HepG2 (cell line): Measurements from ENCODE around the gene CEP120. TPM values are rescaled to one million over a fixed set of nuclear protein-coding genes. Genes with fewer than 3 reads are reported as not detected.

ENCODE experiments used
- KDM3A ChIP-seq: IDR thresholded peaks from 2 replicates; pipeline ENCODE4 v1.6.1; 2018; ENCODE audit warnings: low read depth, missing compliant biosample characterization
- NAIF1 ChIP-seq: sonication (generic); formaldehyde crosslinking; IDR thresholded peaks from 2 replicates; pipeline ENCODE4 v1.5.0; 2020; ENCODE audit warnings: mild to moderate bottlenecking, missing genetic modification reagents, borderline replicate concordance
- PCBP1 ChIP-seq: fragments of 200-400 bp; formaldehyde crosslinking; IDR thresholded peaks from 2 replicates; pipeline ENCODE4 v1.6.1; 2017; ENCODE audit warnings: mild to moderate bottlenecking, low read depth, low read length, borderline replicate concordance
- SKI ChIP-seq: fragments of 450-650 bp; IDR thresholded peaks from one replicate; pipeline ENCODE4 v1.6.1; 2018; ENCODE audit warnings: mild to moderate bottlenecking; ENCODE audit not compliant: partially characterized antibody
- ZNF343 ChIP-seq: sonication (generic); formaldehyde crosslinking; IDR thresholded peaks from 2 replicates; pipeline ENCODE4 v1.4.0; 2020; ENCODE audit warnings: mild to moderate bottlenecking, missing genetic modification reagents
- polyA plus RNA-seq, 8 experiments: library from polyadenylated mRNA; depleted of rRNA in 3 of 8; stranded (reverse) in 7 of 8; unstranded in 1 of 8; fragments of >200 nt; fragmentation: Illumina TruSeq in 4 of 8; extraction: Trizol in 4 of 8; gene quantifications; 2 replicates each; pipeline versions ENCODE4 v1.2.1 to v1.2.3, GENCODE V29; 2011 to 2016; ENCODE audit warnings: low read depth in 4 of 8, missing spikeins in 1 of 8, mixed read lengths in 1 of 8; ENCODE audit not compliant: insufficient read depth in 1 of 8
- total RNA-seq, 5 experiments: library from RNA; depleted of rRNA; stranded (reverse); fragments of >200 nt; fragmentation: Illumina TruSeq; extraction: Trizol; gene quantifications; 2 replicates each; pipeline ENCODE4 v1.2.3, GENCODE V29; 2016; ENCODE audit warnings: low read depth in 1 of 5
- TF ChIP-seq, protein P1 (sequence below): sonication (generic); formaldehyde crosslinking; IDR thresholded peaks from 2 replicates; pipeline ENCODE4 v1.5.0; 2020; ENCODE audit warnings: mild to moderate bottlenecking, missing genetic modification reagents, borderline replicate concordance
- TF ChIP-seq, protein P2 (sequence below): sonication (generic); formaldehyde crosslinking; IDR thresholded peaks from 2 replicates; pipeline ENCODE4 v1.4.0; 2020; ENCODE audit warnings: missing genetic modification reagents, mild to moderate bottlenecking, borderline replicate concordance

CEP120 gene
- total and polyA plus RNA-seq, 2 of the 13 experiments (the other 11 are each of a cell fraction or from before 2014, with no cell fraction given) = 8.0 to 14.7 TPM

DNA sequence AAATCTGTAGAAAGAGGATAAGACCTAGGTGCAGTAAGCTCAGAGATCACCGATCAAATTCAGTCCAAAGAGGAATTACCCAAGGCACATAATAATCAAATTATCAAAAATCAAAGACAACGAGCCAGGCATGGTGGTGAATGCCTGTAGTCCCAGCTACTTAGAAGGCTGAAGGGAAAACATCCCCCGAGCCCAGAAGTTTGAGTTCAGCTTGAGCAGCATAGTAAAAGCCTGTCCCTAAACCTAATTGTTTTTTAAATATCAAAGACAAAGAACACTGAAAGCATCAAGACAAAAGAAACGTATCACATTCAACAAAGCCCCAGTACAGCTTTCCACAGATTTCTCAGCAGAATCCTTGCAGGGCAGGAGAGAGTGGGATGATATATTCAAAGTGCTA lies 122.9 kb downstream of the CEP120 start (continued):
- TF ChIP-seq, protein P1, sequence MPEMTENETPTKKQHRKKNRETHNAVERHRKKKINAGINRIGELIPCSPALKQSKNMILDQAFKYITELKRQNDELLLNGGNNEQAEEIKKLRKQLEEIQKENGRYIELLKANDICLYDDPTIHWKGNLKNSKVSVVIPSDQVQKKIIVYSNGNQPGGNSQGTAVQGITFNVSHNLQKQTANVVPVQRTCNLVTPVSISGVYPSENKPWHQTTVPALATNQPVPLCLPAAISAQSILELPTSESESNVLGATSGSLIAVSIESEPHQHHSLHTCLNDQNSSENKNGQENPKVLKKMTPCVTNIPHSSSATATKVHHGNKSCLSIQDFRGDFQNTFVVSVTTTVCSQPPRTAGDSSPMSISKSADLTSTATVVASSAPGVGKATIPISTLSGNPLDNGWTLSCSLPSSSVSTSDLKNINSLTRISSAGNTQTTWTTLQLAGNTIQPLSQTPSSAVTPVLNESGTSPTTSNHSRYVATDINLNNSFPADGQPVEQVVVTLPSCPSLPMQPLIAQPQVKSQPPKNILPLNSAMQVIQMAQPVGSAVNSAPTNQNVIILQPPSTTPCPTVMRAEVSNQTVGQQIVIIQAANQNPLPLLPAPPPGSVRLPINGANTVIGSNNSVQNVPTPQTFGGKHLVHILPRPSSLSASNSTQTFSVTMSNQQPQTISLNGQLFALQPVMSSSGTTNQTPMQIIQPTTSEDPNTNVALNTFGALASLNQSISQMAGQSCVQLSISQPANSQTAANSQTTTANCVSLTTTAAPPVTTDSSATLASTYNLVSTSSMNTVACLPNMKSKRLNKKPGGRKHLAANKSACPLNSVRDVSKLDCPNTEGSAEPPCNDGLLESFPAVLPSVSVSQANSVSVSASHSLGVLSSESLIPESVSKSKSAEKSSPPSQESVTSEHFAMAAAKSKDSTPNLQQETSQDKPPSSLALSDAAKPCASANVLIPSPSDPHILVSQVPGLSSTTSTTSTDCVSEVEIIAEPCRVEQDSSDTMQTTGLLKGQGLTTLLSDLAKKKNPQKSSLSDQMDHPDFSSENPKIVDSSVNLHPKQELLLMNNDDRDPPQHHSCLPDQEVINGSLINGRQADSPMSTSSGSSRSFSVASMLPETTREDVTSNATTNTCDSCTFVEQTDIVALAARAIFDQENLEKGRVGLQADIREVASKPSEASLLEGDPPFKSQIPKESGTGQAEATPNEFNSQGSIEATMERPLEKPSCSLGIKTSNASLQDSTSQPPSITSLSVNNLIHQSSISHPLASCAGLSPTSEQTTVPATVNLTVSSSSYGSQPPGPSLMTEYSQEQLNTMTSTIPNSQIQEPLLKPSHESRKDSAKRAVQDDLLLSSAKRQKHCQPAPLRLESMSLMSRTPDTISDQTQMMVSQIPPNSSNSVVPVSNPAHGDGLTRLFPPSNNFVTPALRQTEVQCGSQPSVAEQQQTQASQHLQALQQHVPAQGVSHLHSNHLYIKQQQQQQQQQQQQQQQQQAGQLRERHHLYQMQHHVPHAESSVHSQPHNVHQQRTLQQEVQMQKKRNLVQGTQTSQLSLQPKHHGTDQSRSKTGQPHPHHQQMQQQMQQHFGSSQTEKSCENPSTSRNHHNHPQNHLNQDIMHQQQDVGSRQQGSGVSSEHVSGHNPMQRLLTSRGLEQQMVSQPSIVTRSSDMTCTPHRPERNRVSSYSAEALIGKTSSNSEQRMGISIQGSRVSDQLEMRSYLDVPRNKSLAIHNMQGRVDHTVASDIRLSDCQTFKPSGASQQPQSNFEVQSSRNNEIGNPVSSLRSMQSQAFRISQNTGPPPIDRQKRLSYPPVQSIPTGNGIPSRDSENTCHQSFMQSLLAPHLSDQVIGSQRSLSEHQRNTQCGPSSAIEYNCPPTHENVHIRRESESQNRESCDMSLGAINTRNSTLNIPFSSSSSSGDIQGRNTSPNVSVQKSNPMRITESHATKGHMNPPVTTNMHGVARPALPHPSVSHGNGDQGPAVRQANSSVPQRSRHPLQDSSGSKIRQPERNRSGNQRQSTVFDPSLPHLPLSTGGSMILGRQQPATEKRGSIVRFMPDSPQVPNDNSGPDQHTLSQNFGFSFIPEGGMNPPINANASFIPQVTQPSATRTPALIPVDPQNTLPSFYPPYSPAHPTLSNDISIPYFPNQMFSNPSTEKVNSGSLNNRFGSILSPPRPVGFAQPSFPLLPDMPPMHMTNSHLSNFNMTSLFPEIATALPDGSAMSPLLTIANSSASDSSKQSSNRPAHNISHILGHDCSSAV (CRISPR knock-in tag) = no peak
- TF ChIP-seq, protein P2, sequence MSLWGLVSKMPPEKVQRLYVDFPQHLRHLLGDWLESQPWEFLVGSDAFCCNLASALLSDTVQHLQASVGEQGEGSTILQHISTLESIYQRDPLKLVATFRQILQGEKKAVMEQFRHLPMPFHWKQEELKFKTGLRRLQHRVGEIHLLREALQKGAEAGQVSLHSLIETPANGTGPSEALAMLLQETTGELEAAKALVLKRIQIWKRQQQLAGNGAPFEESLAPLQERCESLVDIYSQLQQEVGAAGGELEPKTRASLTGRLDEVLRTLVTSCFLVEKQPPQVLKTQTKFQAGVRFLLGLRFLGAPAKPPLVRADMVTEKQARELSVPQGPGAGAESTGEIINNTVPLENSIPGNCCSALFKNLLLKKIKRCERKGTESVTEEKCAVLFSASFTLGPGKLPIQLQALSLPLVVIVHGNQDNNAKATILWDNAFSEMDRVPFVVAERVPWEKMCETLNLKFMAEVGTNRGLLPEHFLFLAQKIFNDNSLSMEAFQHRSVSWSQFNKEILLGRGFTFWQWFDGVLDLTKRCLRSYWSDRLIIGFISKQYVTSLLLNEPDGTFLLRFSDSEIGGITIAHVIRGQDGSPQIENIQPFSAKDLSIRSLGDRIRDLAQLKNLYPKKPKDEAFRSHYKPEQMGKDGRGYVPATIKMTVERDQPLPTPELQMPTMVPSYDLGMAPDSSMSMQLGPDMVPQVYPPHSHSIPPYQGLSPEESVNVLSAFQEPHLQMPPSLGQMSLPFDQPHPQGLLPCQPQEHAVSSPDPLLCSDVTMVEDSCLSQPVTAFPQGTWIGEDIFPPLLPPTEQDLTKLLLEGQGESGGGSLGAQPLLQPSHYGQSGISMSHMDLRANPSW (CRISPR knock-in tag) = no peak
- no peak for TF ChIP-seq NAIF1 (CRISPR knock-in tag)
- no peak for TF ChIP-seq SKI
- TF ChIP-seq PCBP1 = no peak
- no peak for TF ChIP-seq ZNF343 (CRISPR knock-in tag)
- no peak for TF ChIP-seq KDM3A (CRISPR knock-in tag)
